HL-60/S4 (cell line): ENCODE results near the gene PEX10.

Experiments
- in situ Hi-C: fragments of 300-500 bp; cut with MboI; formaldehyde crosslinking; loops from 2 replicates; pipeline ENCODE4 v1.14.3; 2022; ENCODE audit warnings: low sequenced_read_pairs

Gene PEX10

DNA sequence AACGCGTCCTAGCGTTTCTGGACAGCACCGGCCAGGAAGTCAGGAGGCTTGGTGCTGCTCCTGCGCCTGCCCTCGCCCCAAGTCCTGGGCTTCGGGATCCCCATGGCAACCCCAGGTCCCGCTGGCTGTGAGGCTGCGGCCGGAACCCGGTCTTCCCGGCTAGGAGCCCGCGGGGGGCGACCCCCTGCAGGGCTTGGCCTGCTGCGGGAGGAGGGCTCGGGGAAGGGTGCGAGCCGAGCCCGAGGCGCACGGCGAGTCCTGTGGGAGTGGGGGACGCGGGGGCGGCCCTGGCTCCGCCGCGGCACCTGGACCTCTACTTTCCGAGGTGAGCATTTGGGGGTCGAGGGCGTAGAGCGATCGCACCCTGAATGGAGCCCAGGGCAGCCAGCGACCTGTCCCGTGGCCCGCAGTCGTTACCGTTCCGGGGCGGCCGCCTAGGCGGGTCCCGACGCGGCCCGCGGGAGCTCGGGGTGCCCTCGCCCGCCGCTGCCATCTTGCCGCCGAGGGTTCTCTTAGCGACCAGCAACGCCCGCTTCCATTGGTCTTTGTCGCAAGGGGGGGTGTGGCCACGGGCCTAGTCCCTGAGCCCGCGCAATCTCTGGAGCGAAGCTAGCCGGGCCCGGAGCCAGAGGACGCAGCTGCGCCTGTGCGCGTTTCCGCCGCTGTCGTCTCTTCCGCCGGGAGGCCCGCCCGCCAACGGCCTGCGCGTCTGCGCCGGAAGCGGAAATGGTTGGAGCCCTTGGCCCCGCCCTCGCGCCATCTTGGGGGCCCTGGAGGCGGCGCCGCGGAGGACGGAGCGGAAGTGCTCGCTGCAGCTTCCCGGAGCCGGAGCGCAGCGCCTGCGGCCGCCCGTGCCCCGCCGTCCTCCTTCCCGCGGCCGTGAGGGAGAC is 21.1 kb downstream of the PEX10 start, which contains the start of the genes MORN1 and RER1:
MORN1 (minus strand) TSS at position 514 of the 890 bp plus-strand sequence; CDS start at position 493, 21 bp downstream.
RER1 (plus strand) TSS at position 801 of the 890 bp plus-strand sequence. CDS start 3,950 bp downstream, outside the sequence.
- in situ Hi-C loops: no loop called here

DNA sequence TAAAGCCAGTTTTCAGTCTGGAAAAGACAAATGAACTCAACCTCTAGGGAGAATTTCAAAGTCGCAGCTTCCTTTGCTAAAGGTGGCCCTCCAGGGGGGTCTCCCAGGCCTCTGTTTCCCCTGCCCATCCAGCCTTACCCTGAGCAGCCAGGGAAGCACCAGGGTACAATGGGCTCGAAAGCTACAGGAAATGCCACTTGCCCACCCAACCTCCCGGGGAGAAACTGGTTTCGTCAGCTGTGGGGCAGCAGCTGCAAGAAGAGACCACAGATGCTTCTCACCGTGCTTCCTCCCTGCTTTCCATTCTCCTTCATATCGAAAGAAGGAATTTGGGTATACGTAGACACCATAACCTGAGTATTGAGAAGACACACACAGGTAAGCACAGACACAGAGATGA is 22.7 kb downstream of the PEX10 start:
- in situ Hi-C loops: no loop called here

DNA sequence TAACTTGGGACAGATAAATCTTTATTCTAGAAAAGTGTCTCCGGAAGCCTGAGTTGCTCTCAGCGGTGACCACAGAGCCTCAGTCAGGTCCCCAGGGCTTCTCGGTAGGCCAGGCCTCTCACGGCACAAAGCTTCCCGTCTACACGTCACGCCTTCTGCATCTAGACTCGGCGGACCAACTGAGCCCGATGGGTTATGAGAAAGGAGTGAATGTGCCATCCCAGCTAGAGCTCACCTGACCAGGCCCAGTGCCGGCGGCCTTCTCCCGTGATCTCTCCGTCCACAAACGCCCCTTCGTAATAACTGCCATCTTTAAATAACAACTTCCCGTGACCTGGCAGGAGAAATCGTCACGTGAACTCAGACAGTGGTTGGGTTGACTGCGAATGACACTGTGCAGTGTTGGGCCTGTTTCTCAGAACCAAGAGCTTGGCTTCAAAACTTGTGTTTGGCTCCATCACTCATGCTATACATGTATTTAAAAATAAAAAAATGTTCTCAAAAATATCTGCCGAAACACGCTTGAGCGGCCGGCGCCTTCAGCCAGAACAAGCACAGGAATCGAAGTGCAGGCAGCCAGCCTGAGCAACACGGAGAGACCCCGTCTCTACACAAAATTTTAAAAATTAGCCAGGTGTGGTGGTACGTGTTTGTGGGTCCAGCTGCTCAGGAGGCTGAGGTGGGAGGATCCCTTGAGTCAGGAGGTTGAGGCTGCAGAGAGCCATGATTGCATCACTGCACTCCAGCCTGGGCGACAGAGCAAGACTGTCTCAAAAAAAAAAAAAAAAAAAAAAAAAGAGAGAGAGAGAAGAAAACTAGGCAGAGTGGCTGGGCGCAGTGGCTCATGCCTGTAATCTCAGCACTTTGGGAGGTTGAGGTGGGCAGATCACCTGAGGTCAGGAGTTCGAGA is 24.1 kb downstream of the PEX10 start:
- in situ Hi-C loops: no loop called here

DNA sequence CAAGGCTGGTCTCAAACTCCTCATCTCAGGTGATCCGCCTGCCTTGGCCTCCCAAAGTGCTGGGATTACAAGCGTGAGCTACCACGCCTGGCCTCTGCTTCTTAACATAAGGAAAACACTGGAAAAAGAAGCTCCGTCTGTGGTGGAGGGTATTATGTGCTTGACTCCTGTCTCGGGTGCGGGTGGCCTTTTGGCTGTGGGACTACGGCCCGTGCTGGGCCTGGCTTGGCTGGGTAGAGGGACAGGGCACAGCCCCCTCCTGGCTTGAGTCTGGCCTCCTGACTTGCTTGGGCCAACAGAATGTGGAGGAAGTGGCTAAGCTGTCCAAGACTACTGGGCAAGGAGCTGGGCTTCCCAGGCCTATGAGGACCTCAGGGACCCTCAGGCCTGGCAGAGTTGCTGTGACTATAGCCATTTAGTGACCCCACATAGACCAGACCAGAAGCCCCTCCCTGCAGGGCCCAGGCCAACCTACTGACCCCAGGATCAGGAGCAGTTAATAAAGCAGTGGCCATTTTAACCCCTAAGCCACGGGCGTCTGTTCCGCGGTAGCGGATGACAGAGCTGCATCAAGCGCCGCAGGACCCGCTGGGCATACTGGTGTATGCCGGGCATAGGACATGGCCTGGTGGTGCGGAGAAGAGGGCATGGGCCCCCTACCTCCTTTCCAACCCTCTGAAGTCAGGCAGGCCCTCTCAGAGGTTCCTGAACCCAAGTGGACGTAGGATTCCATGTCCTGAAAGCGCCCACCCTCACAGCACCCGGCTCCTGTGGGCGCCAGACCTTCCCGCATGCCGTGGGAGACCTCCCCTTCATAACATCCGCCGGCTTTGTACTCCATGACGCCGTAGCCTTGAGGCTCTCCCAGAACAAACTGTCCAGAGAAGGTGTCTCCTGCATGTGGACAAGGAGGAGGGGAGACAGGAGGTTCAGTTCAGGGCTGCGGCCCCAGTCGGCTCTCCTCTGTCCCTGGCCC is 25.4 kb downstream of the PEX10 start:
- in situ Hi-C loops: no loop called here

DNA sequence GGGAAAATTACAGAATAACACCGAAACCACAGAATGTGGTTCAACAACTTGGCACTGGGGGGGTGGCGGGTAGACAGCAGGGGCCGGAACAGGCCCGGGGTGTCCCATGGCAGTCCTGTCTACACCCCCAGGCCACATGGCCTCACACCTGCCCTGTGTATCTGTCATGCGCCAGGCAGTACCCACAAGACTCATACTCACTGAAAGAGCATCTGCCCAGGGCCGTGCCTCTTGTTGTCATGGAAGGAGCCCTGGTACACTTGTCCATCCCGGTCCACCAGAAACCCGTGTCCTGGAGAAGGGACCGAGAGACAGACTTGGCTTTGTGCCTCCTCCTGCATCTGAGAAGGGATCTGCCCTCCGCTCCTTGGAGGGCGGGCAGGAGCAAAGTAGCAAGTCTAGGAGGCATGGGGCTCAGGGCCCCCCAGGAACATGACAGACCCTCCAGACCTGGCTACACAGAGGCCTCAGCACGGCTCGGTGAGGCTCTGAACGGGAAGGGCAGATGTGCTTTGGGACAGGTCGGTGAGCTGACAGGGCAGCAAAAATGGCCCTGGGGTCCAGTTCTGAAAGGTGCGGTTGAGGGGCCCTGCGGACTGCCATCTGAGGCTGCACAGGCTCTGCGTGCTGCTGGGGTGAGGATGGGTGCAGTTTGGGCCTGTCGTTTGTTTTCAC is 26.6 kb downstream of the PEX10 start:
- in situ Hi-C loops: no loop called here

DNA sequence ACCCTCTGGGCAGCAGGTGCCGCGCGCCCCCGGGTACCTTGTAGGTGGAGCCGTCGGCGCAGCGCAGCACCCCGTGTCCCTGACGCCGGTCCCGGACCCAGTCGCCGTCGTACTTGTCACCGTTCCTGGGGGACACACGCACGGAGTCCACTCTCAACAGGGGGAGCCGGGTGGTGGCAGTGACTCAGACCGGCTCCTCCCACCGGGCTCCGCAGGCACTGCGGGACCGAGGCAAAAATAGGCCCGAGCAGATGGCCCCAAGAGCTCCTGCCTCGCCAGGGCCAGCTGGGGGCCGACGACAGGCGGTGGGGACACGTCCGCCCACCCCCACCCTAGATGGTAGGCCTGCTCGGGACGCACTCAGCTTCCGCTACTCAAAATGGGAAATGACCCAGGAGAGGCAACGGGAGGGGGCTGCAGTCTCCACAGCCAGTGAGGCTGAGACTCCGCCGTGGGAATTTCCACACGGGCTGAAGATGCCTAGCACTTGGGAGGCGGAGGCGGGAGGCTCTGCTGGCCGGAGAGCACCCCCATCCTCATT is 27.4 kb downstream of the PEX10 start:
- in situ Hi-C loops: no loop called here

DNA sequence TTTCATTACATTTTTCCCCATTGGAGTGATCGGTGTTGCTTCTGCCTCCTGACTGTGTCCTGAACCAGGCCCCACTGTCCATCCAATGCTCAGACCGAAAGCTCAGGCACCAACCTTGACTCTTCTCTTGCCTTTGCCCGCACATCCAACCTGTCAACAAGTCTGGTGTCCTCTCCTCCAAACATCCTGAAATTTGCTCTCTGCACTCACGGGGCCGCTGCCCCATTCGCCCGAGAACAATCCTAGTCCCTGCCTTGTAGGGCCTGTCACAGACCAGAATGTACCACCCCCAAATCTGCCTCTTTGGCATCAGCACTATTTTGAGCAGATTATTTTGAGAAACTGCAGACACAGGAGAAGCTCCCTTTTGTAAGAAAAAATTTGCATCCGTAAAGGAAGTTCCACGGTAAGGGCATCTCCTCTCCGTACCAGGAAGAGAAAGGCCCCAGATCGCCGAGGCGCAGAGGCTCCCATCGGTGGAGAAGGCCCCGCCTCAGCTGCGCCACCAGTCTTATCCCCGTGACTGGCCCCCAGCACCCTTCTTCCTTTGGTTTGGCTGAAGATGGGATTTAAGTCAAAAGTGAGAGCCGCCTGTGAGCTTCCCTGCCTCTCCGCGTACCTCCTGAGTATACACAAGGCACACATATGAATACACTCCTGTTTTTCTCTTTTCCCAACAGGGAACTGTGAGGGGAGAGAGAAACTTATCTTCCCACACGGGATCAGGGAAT is 28.1 kb downstream of the PEX10 start:
- in situ Hi-C loops: no loop called here

DNA sequence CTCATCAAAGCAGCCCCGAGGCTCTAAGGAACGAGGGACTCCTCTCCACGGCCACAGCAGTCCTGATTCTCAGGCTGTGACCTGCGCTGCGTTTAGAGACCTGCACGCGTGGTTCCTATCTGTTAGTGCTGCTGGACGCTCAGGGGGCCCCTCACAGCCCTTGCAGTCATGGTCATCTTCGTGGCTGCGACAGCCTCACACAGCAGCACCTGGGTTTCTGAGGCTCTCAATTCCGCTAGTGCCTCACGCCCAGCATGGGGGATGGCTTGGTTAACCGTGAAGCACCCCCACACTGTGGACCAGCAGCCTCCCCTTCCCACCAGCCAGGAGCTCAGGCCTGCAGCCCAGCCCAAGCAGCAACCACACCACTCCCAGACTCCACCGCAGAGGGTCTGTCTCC is 28.8 kb downstream of the PEX10 start:
- in situ Hi-C loops: no loop called here

DNA sequence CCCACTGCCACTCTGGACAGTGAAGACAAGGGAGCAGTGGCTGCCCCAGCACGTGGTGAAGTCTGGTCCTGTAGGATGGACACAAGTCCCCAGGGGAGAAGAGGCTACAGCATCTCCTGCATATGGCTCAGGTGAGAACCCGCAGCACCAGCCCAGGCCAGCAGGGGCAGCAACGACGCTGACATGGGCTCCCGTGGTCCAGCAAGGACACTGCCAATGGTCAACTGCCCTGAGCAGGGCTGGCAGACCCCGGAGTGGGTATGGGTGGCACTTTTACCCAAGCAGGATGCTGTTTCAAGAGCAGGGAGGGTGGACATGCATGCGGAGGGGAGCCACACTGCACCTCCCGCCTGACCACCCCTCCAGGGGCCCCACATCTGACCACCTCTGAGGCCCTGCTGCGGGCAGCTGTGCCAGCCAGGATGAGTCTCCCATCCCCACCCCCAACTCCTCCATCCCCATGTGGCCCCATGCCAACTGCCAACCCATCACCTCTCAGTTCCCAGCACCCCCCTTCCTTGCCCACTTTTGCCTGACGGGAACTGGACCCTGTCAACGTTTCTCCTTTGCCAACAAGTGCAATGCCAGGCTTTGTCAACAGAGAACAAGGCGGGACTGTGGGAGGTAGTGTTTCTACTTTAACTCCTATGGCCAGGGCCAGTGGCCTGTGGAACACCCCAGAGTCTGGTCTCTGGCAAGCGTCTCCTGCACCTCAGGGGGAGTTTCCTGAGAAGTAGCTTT is 29.6 kb downstream of the PEX10 start:
- in situ Hi-C loops: no loop called here

DNA sequence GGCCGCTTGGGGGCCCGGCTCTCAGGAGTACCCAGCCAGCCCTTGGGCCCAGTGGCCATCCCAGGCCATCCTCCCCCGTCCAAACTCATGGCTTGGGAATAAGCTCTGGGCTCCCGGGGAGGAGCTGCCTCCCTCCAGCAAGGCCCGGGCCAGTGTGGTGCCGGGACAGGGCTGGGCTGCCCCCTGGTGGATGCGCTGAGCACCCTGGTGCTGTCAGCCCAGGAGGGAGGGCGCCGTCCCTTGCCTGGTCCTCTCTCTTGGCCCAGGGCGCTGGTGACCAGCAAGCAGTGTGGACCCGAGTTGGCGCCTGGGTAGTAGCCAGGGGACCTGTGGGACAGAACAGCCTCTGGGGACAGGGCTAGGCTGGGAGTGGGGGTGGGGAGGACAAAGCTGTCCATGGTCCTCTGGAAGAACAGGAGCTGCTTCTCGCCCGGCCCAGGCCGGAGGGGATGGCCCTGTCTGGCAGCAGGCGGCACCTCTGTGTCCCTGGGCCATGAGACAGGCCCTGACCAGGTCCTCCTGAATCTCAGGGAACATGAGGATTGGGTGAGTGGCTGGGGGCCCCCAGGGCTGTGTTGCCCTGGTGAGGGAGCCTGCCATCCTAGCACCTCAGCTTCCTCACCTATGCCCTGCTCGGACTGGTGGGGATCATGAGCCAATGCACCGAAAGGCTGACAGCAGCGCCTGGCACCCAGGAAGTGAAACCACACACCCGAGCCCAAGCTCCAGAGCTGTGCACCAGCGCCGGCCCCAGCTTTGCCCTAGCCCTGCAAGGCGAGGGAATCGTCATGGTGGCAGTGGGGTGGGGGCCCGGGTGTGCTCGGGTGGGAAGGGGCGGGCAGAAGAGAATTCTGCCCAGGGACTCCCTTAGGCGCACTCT is 30.4 kb downstream of the PEX10 start:
- in situ Hi-C loops: no loop called here

DNA sequence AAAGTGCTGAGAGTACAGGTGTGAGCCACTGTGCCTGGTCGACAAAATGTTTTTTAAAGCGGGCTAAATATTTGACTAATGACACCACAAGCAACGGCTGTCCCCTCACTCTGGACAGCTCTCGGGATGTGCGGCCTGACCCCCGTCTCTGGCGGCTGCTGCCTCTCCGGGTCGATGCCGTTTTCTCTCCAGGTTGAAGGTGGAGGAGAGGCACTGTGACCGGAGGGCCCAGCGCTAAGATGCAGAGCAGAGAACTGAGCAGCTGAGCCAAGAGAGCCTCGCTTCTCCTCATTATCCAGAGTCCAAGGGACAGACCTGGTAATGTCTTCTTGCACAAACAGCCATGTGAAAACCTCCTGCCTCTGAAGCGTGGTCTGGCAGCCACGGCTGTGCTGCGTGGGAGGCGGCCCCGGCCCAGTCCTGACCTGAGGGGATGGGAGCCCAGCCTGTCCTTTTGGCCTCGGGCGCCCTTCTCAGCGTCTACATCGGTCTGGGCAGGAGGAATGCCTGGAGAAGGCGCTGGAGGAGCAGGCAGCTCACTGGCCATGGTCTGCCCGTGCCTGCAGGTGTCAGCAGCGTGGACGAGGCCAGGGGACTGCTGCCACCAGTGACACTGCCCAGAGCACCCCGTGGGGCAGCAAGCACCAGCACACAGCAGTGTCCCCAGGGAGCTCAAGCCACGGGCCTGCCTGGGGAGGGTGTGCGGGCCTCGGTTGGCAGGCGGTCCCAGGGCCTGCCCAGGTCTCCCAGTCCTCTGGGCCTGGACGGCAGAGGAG is 31.4 kb downstream of the PEX10 start:
- in situ Hi-C loops: no loop called here

DNA sequence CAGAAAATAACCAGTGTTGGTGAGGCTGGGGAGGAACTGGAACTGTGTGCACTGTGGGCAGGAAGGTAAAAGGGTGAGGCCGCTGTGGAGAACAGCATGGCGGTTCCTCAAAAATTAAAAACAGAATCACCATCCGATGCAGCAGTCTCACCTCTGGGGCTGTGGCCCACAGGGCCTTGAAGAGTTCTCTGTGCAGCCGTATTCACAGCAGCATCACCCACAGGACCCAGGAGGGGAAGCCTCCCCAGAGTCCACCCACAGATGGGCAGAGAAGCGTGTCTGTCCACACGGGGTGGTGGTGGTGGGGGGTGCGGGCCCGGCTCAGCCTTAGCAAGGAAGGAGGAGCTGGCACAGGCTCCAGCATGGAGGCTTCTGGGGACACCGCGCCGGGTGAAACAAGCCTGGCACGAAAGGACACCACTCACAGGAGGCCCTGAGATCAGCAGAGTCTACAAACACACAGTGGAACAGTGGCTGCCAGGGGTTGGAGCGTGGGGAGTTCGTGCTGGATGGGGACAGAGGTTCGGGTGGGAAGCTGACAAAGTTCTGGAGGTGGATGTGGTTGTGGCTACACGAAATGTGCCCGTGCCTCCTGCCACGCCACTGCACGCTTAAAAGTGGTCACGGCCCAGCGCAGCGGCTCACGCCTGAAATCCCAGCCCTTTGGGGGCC is 32.5 kb downstream of the PEX10 start:
- in situ Hi-C loops: loop anchor here (5.0 kb wide), 1 partner anchor 183 kb away; no protein-coding TSS in a partner anchor

DNA sequence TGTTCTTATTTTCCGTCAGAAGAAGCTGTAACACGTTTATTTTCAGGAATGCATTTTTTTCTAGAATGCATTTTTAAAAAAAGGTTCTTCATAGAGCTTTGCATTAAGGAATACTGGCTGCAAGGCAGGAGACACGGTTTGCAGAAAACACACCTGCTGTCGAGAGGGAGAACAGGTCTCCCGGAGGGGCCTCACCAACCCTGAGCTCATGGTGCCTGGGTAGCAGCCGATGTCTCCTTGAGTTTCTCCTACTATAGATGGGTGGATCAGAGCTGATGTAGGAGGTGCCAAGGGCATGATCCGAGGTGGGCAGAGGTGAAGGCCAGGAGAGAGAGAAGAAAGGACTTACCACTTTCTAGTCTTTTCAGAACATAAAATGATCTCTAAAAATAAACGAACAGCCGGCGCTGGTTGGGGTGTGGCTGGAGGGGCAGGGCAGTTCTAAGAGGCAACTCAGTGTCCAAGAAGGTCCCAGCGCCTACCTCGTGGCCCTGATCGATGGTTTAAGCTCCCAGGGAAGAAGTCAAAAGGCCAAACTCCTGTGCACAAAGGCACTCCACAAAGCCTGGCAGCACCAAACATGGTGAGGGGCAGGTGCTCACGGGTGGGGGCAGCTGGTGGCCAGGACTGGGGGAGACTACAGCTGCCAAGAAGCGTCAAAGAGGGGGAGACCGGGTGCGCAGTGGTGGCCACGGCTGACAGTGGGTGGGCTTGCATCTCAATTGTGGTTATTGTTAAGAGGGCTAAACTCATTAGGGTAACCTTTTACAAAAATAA is 33.2 kb downstream of the PEX10 start:
- in situ Hi-C loops: loop anchor here (5.0 kb wide), 1 partner anchor 182 kb away; no protein-coding TSS in a partner anchor

DNA sequence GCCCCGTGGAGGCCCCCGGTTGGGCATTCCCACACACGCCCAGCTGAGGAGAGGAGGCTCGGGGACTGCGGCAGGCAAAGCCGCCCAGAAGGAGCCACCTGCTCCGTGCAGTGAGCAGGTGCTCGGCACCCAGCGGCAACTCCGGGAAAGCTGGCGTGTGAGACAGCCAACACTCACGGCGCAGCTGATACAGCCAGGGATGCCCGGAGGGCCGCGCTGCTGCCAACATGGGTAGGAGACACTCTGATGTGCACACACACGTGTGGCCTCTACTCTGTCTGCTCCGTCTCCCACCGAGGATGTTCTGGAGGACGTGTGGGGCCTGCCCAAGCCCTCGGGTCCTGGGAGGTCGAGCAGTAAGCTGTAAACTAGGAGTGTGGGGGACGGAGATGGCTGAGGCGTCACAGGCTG is 33.9 kb downstream of the PEX10 start:
- in situ Hi-C loops: loop anchor here (5.0 kb wide), 1 partner anchor 181 kb away; no protein-coding TSS in a partner anchor
